Suppressor macrophage treated with lipopolysaccharide for 4 hours (primary cell): Measurements from ENCODE around the gene CCDC63.
"Not testable (repeated sequence)": the region's sequence is repeated elsewhere in the genome, so short reads cannot be mapped to it uniquely, and the experiment has no call there.

Experiments used
- DNase-seq: peaks from one replicate; pipeline ENCODE4 v3.0.0-alpha.2; 2020

CCDC63 gene

DNA sequence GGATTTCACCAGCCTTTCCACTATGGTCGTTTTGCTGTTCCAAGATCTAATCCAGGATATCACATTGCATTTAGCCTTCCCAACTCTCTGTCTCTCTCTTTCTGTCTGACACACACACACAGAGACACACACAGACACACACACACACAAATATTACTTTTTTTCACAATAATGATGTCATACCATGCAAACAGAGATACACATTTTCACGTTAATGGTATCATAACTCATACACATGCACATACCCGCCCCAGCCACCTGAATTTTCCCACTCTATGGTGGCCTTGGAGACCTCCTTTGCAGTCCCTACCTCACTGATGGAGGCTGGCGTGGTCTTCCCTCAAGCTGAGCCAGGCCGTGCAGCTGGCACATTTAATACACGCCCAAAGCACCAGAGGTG, 80.8 kb downstream of the CCDC63 start:
- no peak for DNase-seq

DNA sequence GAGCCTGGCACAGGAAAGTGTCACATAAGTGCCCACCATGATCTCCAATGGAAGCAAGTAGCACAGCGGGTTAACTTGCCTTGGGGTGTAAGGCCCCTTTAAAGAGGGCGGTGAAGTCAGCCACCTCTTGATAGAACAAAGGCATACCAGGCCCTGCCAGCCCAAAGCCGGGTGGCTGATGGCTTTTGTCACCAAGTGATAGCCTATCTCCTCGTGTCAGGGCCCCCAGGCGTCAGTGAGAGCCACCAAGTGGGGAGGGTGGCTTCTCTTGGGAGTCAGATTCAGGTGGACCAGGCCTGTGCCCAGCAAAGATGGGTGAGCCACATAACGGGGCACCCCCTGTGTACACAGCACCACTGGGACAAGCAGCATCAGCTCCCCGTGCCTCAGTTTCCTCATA, 81.9 kb downstream of the CCDC63 start:
- no peak for DNase-seq

DNA sequence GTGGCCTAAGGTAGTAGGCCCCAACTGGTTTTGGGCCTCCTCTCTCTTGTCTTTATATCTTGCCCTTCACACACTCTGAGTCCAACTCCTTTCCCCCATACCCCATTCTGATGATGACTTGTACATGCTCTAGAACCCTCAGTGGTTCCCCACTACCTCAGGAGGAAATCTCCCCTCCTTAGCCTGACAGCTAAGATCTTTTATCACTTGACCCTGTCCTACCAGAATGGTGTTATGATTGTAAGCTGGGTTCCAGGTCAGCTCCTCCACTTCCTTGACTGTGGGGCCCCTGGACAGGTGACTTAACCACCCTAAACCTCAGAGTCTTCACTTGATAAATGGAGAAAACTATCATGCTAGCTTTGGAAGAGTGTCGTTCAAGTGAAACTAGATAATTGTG, 83.0 kb downstream of the CCDC63 start:
- no peak for DNase-seq

DNA sequence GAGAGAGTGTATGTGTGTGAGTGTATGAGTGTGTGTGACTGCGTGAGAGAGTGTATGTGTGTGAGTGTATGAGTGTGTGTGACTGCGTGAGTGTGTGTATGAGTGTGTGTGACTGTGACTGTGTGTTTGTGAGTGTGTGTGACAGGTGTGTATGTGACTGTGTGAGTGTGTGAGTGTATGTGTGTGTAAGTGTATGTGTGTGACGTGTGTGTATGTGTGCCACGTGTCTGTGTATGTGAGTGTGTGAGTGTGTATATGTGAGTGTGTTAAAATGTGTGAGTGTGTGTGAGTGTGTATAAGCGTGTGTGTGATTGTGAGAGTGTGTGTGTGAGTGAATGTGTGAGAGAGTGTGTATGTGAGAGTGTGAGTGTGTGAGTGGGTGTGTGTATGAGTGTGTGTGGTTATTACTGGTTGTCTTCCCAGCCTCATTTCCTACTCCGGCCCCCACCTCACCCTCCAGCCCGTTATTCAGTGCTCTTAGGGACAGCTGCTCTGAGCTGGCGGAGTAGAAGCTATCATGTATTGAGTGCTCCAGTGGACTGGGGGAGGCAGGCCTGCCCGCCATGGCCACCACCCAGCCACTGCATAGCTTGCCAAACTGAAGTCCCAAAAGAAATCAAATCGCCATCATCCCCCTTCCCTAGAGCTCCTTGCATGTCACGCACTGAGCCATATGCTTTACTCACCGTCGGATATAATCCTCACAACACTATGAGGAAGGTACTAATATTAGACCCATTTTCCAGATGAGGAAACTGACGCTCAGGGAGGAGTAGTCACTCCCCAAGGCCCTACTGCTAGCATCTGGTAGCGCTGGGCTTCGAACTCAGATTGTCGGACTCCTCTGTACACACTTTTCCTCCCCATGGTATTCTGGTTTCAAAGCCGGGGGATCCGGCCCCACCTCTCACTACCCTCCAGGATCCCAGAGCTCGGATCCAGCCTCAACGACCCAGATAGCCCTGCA, 83.8 kb downstream of the CCDC63 start:
- no peak for DNase-seq

DNA sequence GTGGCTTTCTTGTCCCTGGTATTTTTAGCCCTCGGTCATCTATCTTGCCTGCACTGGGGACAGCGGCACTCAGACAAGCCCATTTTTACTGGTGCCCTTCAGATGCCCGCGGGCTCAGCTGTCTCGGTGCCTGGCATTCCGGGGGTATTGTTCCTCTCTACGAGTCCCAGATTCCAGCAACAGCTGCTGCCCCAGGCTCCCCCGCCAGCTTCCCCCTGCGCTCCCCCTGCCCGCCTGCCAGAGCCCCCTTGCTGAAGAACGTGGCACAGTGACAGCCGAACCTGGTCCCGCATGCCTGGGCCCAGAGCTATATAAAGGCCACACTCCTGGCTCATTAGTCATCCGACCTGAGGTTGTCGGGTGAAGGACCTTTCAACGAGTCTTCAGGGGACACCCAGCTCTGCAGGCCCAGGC, 84.5 kb downstream of the CCDC63 start:
- DNase-seq: no peak

- DNase-seq: no peak
These were observed 85.3 kb downstream of the CCDC63 start for GRCh38 chr12:110932046-110932445.

DNA sequence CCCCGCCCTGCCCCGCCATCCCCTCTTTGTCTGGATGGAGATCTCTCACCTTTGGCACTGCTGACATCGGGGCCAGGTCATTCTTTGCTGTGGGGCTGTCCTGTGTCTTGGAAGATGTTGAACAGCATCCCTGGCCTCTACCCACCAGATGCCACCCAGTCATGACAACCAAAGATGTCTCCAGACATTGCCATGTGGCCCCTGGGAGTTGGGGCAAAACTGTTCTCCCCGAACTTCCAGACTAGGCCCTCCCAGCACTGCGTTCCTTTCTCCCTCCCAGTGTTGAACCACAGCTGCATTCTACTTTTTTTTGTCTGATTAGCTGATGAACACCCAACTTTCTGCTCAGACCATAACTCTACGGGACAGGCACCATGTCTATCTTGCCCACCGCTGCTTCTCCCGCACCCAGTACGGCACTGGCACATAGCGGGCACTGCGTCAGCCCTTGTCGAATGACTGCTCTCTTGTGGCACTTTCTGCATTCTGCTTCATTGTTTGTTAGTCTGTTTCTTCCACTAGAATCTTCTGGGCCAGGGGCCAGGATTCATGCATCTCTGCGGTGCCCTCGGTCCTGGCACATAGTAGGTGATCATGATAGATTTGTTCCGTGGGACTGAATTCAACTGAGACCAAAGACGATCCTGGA, 86.7 kb downstream of the CCDC63 start:
- DNase-seq: no peak

- DNase-seq: peak; percentile 4
These were observed 87.5 kb downstream of the CCDC63 start for GRCh38 chr12:110934093-110934852.

DNA sequence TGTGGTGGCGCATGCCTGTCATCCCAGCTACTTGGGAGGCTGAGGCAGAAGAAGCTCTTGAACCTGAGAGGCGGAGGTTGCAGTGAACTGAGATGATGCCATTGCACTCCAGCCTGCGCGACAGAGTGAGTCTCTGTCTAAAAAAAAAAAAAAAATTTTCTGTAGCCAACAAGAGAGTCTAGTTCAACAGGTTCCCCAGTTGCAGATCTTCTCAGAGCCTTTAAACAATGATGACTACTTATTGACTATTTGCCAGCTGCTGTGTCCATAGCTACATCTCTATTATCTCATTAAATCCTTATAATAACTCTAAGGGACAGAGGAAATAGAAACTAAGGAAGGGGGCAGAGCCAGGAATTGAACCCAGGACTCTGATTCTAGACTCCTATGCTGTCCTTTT, 88.8 kb downstream of the CCDC63 start:
- DNase-seq: no peak

- no peak for DNase-seq
These were observed 89.7 kb downstream of the CCDC63 start for GRCh38 chr12:110936367-110937103.

DNA sequence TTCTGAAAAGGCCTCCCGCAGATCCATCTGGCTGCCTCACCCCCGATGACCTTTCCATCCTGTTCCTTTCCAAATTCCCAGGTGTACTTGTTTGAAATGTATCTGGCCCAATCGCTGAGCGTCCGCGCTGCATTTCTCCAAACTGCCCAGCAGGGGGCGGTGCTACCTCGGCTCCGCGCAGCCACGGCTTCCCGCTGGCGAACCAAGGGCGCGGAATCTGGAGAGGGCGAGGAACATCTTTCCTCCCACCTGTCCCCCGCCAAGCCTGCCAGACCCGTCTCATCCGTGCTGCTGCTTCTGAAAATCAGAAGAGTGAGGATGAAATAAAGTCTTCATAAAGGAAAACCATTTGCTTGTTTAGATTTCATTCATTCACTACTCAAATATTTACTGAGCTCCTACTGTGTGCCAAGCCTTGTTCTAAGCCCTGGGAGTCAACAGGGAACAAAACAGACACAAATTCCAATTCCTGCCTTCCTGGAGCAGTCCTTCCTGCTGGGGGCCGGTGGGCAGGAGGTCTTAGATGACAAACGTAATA, 90.4 kb downstream of the CCDC63 start:
- peak; percentile 75 for DNase-seq

DNA sequence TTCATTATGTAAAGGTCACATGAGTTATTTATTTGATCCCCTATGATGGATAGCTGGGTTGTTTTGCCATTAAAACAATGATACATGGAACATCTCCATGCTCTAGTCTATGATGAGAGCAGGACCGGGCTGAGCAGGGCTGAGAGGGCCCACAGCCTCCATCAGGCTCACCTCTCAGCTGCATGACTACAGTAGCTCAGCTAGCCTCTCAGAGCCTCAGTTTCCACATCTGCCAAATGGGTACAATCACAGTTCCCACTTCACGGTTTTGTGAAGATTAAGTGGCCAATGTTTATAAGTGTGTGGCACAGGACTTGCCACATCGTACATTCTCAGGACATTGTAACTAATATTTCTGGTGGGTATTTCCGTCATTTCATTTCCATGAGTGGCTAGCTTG, 93.5 kb downstream of the CCDC63 start:
- no peak for DNase-seq

DNA sequence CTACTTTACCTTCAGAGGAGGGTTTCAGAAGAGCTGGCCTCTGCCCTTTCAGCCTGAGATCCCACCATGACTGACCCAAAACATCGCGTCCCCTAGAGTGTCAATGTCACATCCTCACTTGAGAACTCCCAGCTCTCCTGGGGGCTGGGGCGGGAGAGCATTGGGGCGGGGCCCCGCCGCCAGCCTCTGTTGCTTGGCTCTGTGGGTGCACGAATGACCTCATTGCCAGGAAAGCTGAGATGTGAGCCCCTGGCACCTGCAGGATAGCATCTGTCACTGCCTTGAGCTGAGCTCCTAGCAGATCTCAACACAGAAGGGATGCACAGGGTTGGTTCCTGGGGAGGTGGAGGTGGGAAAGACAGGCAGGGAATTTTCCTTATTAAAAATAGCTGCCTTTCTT, 94.1 kb downstream of the CCDC63 start:
- DNase-seq: no peak

- no peak for DNase-seq
These were observed 94.6 kb downstream of the CCDC63 start for GRCh38 chr12:110941391-110941790.

DNA sequence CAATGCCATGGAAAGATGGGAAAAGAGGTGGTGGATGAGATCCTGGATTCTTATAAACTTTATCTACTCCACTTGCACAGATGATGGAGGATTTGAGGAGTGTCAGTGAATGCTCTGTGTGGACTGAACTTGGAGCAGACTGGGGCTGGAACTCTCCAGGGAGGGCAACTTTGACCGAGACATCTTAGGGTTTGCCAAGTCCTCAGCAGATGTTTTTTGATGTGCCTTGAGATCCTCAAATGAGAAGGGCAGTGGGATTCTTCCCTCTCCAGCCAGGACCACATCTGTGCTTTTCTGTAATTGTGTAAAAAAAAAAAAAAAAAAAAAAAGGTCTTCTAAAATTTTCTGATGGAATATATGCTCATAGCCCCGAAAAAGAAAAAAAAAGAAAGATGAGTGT, 96.6 kb downstream of the CCDC63 start:
- no peak for DNase-seq

DNA sequence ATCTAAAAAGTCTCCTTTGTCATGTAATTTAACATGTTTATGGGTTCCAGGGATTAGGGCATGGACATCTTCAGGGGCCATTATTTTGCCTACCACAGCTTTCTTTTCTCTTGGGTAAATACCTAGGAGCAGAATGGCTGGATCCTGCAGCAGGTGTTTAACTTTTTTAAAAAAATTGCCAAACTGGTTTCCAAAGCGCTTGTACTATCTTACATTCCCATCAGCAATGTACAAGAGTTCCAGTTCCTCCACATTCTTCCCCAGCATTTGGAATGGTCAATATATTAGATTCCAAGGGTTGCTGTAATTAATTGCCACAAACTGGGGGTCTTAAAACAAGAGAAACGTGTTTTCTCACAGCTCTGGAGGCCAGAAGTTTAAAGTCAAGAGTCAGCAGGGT, 101.3 kb downstream of the CCDC63 start:
- no peak for DNase-seq

DNA sequence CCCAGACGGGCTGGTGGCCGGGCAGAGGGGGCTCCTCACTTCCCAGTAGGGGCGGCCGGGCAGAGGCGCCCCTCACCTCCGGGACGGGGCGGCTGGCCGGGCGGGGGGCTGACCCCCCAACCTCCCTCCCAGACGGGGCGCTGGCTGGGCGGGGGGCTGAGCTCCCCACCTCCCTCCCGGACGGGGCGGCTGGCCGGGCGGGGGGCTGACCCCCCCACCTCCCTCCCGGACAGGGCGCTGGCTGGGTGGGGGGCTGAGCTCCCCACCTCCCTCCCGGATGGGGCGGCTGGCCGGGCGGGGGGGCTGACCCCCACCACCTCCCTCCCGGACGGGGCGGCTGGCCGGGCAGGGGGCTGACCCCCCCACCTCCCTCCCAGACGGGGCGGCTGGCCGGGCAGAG, 103.7 kb downstream of the CCDC63 start:
- not testable (repeated sequence) for DNase-seq

GRCh38 chr12:110950867-110951266, 104.1 kb downstream of the CCDC63 start:
- DNase-seq: not testable (repeated sequence)
